H9 (cell line): ENCODE results near the gene SLC22A2. TPM values are rescaled to one million over a fixed set of nuclear protein-coding genes. Genes with fewer than 3 reads are reported as not detected.
A peak's percentile ranks its signal among the peaks of the same experiment; 100 is the strongest.

ENCODE experiments used
- DNase-seq: peaks from one replicate; pipeline ENCODE4 v3.0.0-alpha.2; 2017
- H2AFZ ChIP-seq: one replicate; pipeline ENCODE4 v1.6.1; 2013; ENCODE audit warnings: mild to moderate bottlenecking, low read length, control low read depth, moderate library complexity
- H2AK5ac ChIP-seq: 2 replicates; pipeline ENCODE4 v1.6.1; 2013; ENCODE audit warnings: low read length, control low read depth, mixed read lengths; ENCODE audit not compliant: insufficient read length
- H2BK120ac ChIP-seq: one replicate; pipeline ENCODE4 v1.6.1; 2013; ENCODE audit warnings: low read depth, mild to moderate bottlenecking, low read length, control low read depth, inconsistent platforms; ENCODE audit not compliant: poor library complexity, severe bottlenecking
- H2BK12ac ChIP-seq: 2 replicates; pipeline ENCODE4 v1.6.1; 2013; ENCODE audit warnings: low read length, control low read depth, mixed read lengths, low read depth; ENCODE audit not compliant: insufficient read length
- H2BK15ac ChIP-seq: 2 replicates; pipeline ENCODE4 v1.6.1; 2013; ENCODE audit warnings: low read depth, low read length, control low read depth
- H2BK20ac ChIP-seq: one replicate; pipeline ENCODE4 v1.6.1; 2013; ENCODE audit warnings: low read depth, mild to moderate bottlenecking, low read length, control low read depth, inconsistent platforms; ENCODE audit not compliant: poor library complexity, severe bottlenecking
- H2BK5ac ChIP-seq: 2 replicates; pipeline ENCODE4 v1.6.1; 2013; ENCODE audit warnings: low read length, control low read depth, mixed read lengths; ENCODE audit not compliant: insufficient read length
- H3K14ac ChIP-seq: 2 replicates; pipeline ENCODE4 v1.6.1; 2013; ENCODE audit warnings: low read length, control low read depth; ENCODE audit not compliant: insufficient read depth
- H3K18ac ChIP-seq: 2 replicates; pipeline ENCODE4 v1.6.1; 2013; ENCODE audit warnings: low read depth, mild to moderate bottlenecking, mixed read lengths, low read length, control low read depth; ENCODE audit not compliant: insufficient read length
- H3K23ac ChIP-seq: 2 replicates; pipeline ENCODE4 v1.6.1; 2013; ENCODE audit warnings: low read length, control low read depth, mixed read lengths, low read depth; ENCODE audit not compliant: insufficient read length
- H3K23me2 ChIP-seq: 2 replicates; pipeline ENCODE4 v1.6.1; 2013; ENCODE audit warnings: low read depth, mild to moderate bottlenecking, mixed read lengths, low read length, control low read depth; ENCODE audit not compliant: insufficient read length, poor library complexity, severe bottlenecking
- H3K27ac ChIP-seq: 2 replicates; pipeline ENCODE4 v1.5.1; 2013; ENCODE audit warnings: low read length, control low read depth, mixed read lengths, low read depth; ENCODE audit not compliant: insufficient read length
- H3K27me3 ChIP-seq: 2 replicates; pipeline ENCODE4 v1.6.1; 2013; ENCODE audit warnings: low read length, control low read depth, inconsistent platforms; ENCODE audit not compliant: insufficient read depth
- H3K4ac ChIP-seq: 2 replicates; pipeline ENCODE4 v1.6.1; 2013; ENCODE audit warnings: low read depth, mild to moderate bottlenecking, control low read depth, inconsistent platforms, low read length, moderate library complexity
- H3K4me1 ChIP-seq: 2 replicates; pipeline ENCODE4 v1.6.1; 2013; ENCODE audit warnings: low read length, control low read depth, inconsistent platforms; ENCODE audit not compliant: insufficient read depth
- H3K4me2 ChIP-seq: 2 replicates; pipeline ENCODE4 v1.6.1; 2013; ENCODE audit warnings: low read length, control low read depth, mixed read lengths; ENCODE audit not compliant: insufficient read length, insufficient read depth
- H3K56ac ChIP-seq: 2 replicates; pipeline ENCODE4 v1.6.1; 2013; ENCODE audit warnings: low read depth, mild to moderate bottlenecking, mixed read lengths, low read length, control low read depth; ENCODE audit not compliant: insufficient read length
- H3K79me1 ChIP-seq: 2 replicates; pipeline ENCODE4 v1.6.1; 2013; ENCODE audit warnings: low read depth, mild to moderate bottlenecking, moderate library complexity, low read length, control low read depth, inconsistent platforms; ENCODE audit not compliant: insufficient read depth, poor library complexity, severe bottlenecking
- H3K79me2 ChIP-seq: 2 replicates; pipeline ENCODE4 v1.6.1; 2013; ENCODE audit warnings: low read length, control low read depth, inconsistent platforms; ENCODE audit not compliant: insufficient read depth
- H3K9ac ChIP-seq: 2 replicates; pipeline ENCODE4 v1.6.1; 2013; ENCODE audit warnings: low read length, control low read depth, mixed read lengths; ENCODE audit not compliant: insufficient read length; ENCODE audit errors: extremely low read depth
- H3K9me3 ChIP-seq: one replicate; pipeline ENCODE4 v1.6.1; 2013; ENCODE audit warnings: low read depth, low read length, inconsistent platforms; ENCODE audit not compliant: control insufficient read depth
- H3T11ph ChIP-seq: one replicate; pipeline ENCODE4 v1.6.1; 2013; ENCODE audit warnings: mild to moderate bottlenecking, low read length, control low read depth, inconsistent platforms
- H4K20me1 ChIP-seq: one replicate; pipeline ENCODE4 v1.6.1; 2013; ENCODE audit not compliant: control insufficient read depth, insufficient read length, insufficient read depth
- H4K5ac ChIP-seq: 2 replicates; pipeline ENCODE4 v1.6.1; 2013; ENCODE audit warnings: low read depth, mild to moderate bottlenecking, mixed read lengths, low read length, control low read depth; ENCODE audit not compliant: insufficient read length
- H4K8ac ChIP-seq: replicated peaks from 2 replicates; pipeline ENCODE4 v1.6.1; 2013; ENCODE audit warnings: low read length, control low read depth, mixed read lengths, low read depth; ENCODE audit not compliant: insufficient read length
- H4K91ac ChIP-seq: 2 replicates; pipeline ENCODE4 v1.6.1; 2013; ENCODE audit warnings: low read depth, mild to moderate bottlenecking, moderate library complexity, mixed read lengths, low read length, control low read depth; ENCODE audit not compliant: insufficient read length
- H3K27ac Mint-ChIP-seq, 3 experiments: 2 replicates in 2 of 3; 3 replicates in 1 of 3; pipeline ENCODE4 v1.8.0; 2020 to 2021; ENCODE audit warnings: mixed read lengths in 3 of 3, mild to moderate bottlenecking in 1 of 3, moderate library complexity in 1 of 3
- H3K27me3 Mint-ChIP-seq: 2 replicates; pipeline ENCODE4 v1.8.0; 2021; ENCODE audit warnings: low read depth, mild to moderate bottlenecking, moderate library complexity, mixed read lengths
- H3K36me3 Mint-ChIP-seq, 3 experiments: 2 replicates in 2 of 3; 3 replicates in 1 of 3; pipeline ENCODE4 v1.8.0; 2020 to 2021; ENCODE audit warnings: low read depth in 3 of 3, mixed read lengths in 3 of 3; ENCODE audit not compliant: insufficient read depth in 1 of 3
- H3K4me1 Mint-ChIP-seq, 2 experiments: 2 replicates each; pipeline ENCODE4 v1.8.0; 2020; ENCODE audit warnings: mixed read lengths in 2 of 2
- H3K4me3 Mint-ChIP-seq, 2 experiments: 2 replicates in 1 of 2; 3 replicates in 1 of 2; pipeline ENCODE4 v1.8.0; 2020 to 2021; ENCODE audit warnings: mild to moderate bottlenecking in 2 of 2, mixed read lengths in 2 of 2, moderate library complexity in 1 of 2
- H3K9me3 Mint-ChIP-seq, 2 experiments: 2 replicates in 1 of 2; 3 replicates in 1 of 2; pipeline ENCODE4 v1.8.0; 2020; ENCODE audit warnings: mild to moderate bottlenecking in 2 of 2, mixed read lengths in 2 of 2, moderate library complexity in 1 of 2
- WGBS: extraction: QIAGEN DNeasy Blood & Tissue Kit; methylation state at CpG from one replicate; pipeline ENCODE4 v1.1.7; 2013; ENCODE audit warnings: missing lambda C conversion rate, low lambda C conversion rate, mixed read lengths; ENCODE audit not compliant: insufficient read length; ENCODE audit errors: extremely low coverage; 5-methylcytosine and 5-hydroxymethylcytosine counted together
- total RNA-seq: library from RNA; stranded (reverse); gene quantifications from 2 replicates; pipeline ENCODE4 v1.2.1, GENCODE V29; 2021
- TF ChIP-seq, protein P1 (sequence below): fragments of 200-600 bp; sonication (generic); conservative IDR thresholded peaks from 3 replicates; pipeline ENCODE4 v1.8.0; 2021; ENCODE audit warnings: antibody characterized with exemption, mild to moderate bottlenecking

Gene SLC22A2
- total RNA-seq, 1 experiment from 2014 or later: 1.0 TPM

DNA sequence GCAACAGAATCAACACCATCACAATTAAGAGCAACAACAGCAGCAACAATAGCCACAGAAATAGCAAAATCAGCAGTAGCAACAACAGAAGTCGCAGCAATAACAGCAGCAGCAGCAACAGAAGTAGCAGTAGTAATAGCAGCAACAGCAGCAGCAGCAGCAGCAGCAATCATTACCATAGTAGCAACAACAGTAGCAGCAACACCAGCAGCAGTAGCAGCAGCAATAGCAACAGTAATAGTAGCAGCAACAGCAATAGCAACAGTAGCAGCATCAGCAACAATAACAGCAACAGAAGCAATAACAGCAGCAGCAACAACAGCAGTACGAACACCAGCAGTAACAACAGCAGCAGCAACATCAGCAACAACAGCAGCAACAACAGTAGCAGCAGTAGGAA lies 39.8 kb downstream of the SLC22A2 start:
- no peak for DNase-seq
- H3K27me3 Mint-ChIP-seq: no peaks in the 10 kb centered on the region
- TF ChIP-seq, protein P1, sequence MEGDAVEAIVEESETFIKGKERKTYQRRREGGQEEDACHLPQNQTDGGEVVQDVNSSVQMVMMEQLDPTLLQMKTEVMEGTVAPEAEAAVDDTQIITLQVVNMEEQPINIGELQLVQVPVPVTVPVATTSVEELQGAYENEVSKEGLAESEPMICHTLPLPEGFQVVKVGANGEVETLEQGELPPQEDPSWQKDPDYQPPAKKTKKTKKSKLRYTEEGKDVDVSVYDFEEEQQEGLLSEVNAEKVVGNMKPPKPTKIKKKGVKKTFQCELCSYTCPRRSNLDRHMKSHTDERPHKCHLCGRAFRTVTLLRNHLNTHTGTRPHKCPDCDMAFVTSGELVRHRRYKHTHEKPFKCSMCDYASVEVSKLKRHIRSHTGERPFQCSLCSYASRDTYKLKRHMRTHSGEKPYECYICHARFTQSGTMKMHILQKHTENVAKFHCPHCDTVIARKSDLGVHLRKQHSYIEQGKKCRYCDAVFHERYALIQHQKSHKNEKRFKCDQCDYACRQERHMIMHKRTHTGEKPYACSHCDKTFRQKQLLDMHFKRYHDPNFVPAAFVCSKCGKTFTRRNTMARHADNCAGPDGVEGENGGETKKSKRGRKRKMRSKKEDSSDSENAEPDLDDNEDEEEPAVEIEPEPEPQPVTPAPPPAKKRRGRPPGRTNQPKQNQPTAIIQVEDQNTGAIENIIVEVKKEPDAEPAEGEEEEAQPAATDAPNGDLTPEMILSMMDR: no peak
- Histone ChIP-seq H3K4me1 (peaks cover 5% of the 10 kb centered on the region; the same call in 1 of the 2 replicates), H3K27ac (no peak overlapping the region), H3T11ph (no peak overlapping the region), H3K18ac (peak overlapping the region; percentile 8), H3K23me2 (no peaks in the 10 kb centered on the region), H2BK20ac (no peak overlapping the region), H4K5ac (no peak overlapping the region), H2BK12ac (no peak overlapping the region), H3K14ac (peak overlapping the region; percentile 3; the same call in 1 of the 2 replicates), H3K4ac (no peak overlapping the region; the same call in 1 of the 2 replicates), H3K27me3 (no peaks in the 10 kb centered on the region), H2BK120ac (no peak overlapping the region), H2AK5ac (no peak overlapping the region), H3K9ac (no peak overlapping the region), H3K56ac (no peak overlapping the region), H3K79me2 (no peaks in the 10 kb centered on the region), H4K8ac (no peak overlapping the region), H2BK15ac (no peak overlapping the region), H3K23ac (no peak overlapping the region), H2AFZ (no peak overlapping the region), H2BK5ac (no peak overlapping the region), H4K20me1 (no peaks in the 10 kb centered on the region), H4K91ac (no peak overlapping the region), H3K4me2 (no peak overlapping the region), H3K79me1 (no peaks in the 10 kb centered on the region), H3K9me3 (no peaks in the 10 kb centered on the region)
- no peak overlapping the region for H3K27ac Mint-ChIP-seq
- H3K4me3 Mint-ChIP-seq: no peak overlapping the region; a peak in 1 of 5 replicates
- peaks cover 21 to 22% of the 10 kb centered on the region in 2 experiments for H3K9me3 Mint-ChIP-seq
- H3K36me3 Mint-ChIP-seq: peaks cover 7 to 15% (median 7%) of the 10 kb centered on the region in 3 experiments
- WGBS: no CpG with 5 or more reads among the region's 2 CpGs
- H3K4me1 Mint-ChIP-seq: peaks cover 30 to 32% of the 10 kb centered on the region in 2 experiments
